GM12864 (cell line): ENCODE data around the gene USP6.
"Not testable (repeated sequence)": the region's sequence is repeated elsewhere in the genome, so short reads cannot be mapped to it uniquely, and the experiment has no call there.

ENCODE experiments used
- DNase-seq: peaks from one replicate; pipeline ENCODE4 v3.0.0-alpha.2; 2011; ENCODE audit warnings: low read depth
- H3K4me3 ChIP-seq: 2 replicates; pipeline ENCODE4 v1.5.1; 2011; ENCODE audit warnings: mild to moderate bottlenecking, low read depth, low read length, control low read depth
- CTCF ChIP-seq: IDR thresholded peaks from 2 replicates; pipeline ENCODE4 v1.5.1; 2011; ENCODE audit warnings: low read depth, mild to moderate bottlenecking, moderate library complexity, low read length, control low read depth, inconsistent platforms; ENCODE audit errors: missing control alignments

Gene USP6

GRCh38 chr17:5138616-5139457 is 23.0 kb downstream of the USP6 start:
- DNase-seq, result no peak
- no peak overlapping the region for H3K4me3 ChIP-seq
- TF ChIP-seq CTCF, result no peak

GRCh38 chr17:5139458-5139732 is 23.6 kb downstream of the USP6 start:
- no peak overlapping the region for H3K4me3 ChIP-seq
- no peak for TF ChIP-seq CTCF
- no peak for DNase-seq

GRCh38 chr17:5142877-5143276 is 27.0 kb downstream of the USP6 start:
- DNase-seq, H3K4me3 ChIP-seq: not testable (repeated sequence)

GRCh38 chr17:5146122-5146521 is 30.3 kb downstream of the USP6 start:
- not testable (repeated sequence) for DNase-seq, H3K4me3 ChIP-seq

GRCh38 chr17:5160702-5161101 is 44.9 kb downstream of the USP6 start:
- DNase-seq, H3K4me3 ChIP-seq: not testable (repeated sequence)

GRCh38 chr17:5161793-5162192 is 46.0 kb downstream of the USP6 start:
- not testable (repeated sequence) for H3K4me3 ChIP-seq, DNase-seq

GRCh38 chr17:5164436-5164835 is 48.6 kb downstream of the USP6 start:
- TF ChIP-seq CTCF, result no peak
- no peak for DNase-seq
- H3K4me3 ChIP-seq, result no peak overlapping the region

- DNase-seq, H3K4me3 ChIP-seq: not testable (repeated sequence)
Measured at GRCh38 chr17:5165791-5166564, 50.1 kb downstream of the USP6 start.

GRCh38 chr17:5175027-5175426 is 59.2 kb downstream of the USP6 start:
- H3K4me3 ChIP-seq, result not testable (repeated sequence)

GRCh38 chr17:5179003-5179402 is 63.2 kb downstream of the USP6 start:
- TF ChIP-seq CTCF, result no peak
- H3K4me3 ChIP-seq, result no peak overlapping the region
- DNase-seq, result no peak

More at GRCh38 chr17:5175027-5175426, 59.2 kb downstream of the USP6 start:
- not testable (repeated sequence) for DNase-seq
